Measurements from ENCODE around the gene FTO. TPM values are rescaled to one million over a fixed set of nuclear protein-coding genes. Genes with fewer than 3 reads are reported as not detected.
A peak's percentile ranks its signal among the peaks of the same experiment; 100 is the strongest.

FTO gene
- total and polyA plus RNA-seq, 2 of the 13 experiments (the other 11 are each of a cell fraction or from before 2014, with no cell fraction given): 41.6 to 55.8 TPM

- TF ChIP-seq MBD4 (IDR thresholded peaks at IDR 0.05; ENCODE audit: borderline replicate concordance, low read length): no peak
- no peak for TF ChIP-seq CHCHD3 (CRISPR knock-in tag; IDR thresholded peaks at IDR 0.05)
- TF ChIP-seq ZNF234 (CRISPR knock-in tag; conservative IDR thresholded peaks at IDR 0.05): no peak
- no peak for TF ChIP-seq ZNF772 (CRISPR knock-in tag; IDR thresholded peaks at IDR 0.05)
- TF ChIP-seq, protein P1, sequence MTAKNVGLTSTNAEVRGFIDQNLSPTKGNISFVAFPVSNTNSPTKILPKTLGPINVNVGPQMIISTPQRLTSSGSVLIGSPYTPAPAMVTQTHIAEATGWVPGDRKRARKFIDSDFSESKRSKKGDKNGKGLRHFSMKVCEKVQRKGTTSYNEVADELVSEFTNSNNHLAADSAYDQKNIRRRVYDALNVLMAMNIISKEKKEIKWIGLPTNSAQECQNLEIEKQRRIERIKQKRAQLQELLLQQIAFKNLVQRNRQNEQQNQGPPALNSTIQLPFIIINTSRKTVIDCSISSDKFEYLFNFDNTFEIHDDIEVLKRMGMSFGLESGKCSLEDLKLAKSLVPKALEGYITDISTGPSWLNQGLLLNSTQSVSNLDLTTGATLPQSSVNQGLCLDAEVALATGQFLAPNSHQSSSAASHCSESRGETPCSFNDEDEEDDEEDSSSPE (CRISPR knock-in tag; IDR thresholded peaks at IDR 0.05): peak; percentile 54; the same call in 1 of the 2 replicates
- TF ChIP-seq, protein P2, sequence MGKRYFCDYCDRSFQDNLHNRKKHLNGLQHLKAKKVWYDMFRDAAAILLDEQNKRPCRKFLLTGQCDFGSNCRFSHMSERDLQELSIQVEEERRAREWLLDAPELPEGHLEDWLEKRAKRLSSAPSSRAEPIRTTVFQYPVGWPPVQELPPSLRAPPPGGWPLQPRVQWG (CRISPR knock-in tag; IDR thresholded peaks at IDR 0.05; ENCODE audit: borderline replicate concordance, low read depth): no peak
- TF ChIP-seq, protein P3, sequence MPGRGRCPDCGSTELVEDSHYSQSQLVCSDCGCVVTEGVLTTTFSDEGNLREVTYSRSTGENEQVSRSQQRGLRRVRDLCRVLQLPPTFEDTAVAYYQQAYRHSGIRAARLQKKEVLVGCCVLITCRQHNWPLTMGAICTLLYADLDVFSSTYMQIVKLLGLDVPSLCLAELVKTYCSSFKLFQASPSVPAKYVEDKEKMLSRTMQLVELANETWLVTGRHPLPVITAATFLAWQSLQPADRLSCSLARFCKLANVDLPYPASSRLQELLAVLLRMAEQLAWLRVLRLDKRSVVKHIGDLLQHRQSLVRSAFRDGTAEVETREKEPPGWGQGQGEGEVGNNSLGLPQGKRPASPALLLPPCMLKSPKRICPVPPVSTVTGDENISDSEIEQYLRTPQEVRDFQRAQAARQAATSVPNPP (CRISPR knock-in tag; IDR thresholded peaks at IDR 0.05): no peak
- no peak for TF ChIP-seq ZNF337 (CRISPR knock-in tag; IDR thresholded peaks at IDR 0.05; ENCODE audit: borderline replicate concordance, low read depth)
- TF ChIP-seq, protein P4, sequence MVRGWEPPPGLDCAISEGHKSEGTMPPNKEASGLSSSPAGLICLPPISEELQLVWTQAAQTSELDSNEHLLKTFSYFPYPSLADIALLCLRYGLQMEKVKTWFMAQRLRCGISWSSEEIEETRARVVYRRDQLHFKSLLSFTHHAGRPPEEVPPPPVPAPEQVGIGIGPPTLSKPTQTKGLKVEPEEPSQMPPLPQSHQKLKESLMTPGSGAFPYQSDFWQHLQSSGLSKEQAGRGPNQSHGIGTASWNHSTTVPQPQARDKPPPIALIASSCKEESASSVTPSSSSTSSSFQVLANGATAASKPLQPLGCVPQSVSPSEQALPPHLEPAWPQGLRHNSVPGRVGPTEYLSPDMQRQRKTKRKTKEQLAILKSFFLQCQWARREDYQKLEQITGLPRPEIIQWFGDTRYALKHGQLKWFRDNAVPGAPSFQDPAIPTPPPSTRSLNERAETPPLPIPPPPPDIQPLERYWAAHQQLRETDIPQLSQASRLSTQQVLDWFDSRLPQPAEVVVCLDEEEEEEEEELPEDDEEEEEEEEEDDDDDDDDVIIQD (CRISPR knock-in tag; IDR thresholded peaks at IDR 0.05; ENCODE audit: low read depth): no peak
- TF ChIP-seq ZKSCAN1 (IDR thresholded peaks at IDR 0.05; ENCODE audit: low read length): no peak
- TF ChIP-seq CSRNP1 (CRISPR knock-in tag; IDR thresholded peaks at IDR 0.05): no peak
- no peak for TF ChIP-seq ZSCAN21 (CRISPR knock-in tag; IDR thresholded peaks at IDR 0.05; ENCODE audit: borderline replicate concordance)
- no peak for TF ChIP-seq XBP1 (CRISPR knock-in tag; IDR thresholded peaks at IDR 0.05)
- peak; percentile 94 for TF ChIP-seq SALL1 (CRISPR knock-in tag; IDR thresholded peaks at IDR 0.05)
- TF ChIP-seq, protein P5, sequence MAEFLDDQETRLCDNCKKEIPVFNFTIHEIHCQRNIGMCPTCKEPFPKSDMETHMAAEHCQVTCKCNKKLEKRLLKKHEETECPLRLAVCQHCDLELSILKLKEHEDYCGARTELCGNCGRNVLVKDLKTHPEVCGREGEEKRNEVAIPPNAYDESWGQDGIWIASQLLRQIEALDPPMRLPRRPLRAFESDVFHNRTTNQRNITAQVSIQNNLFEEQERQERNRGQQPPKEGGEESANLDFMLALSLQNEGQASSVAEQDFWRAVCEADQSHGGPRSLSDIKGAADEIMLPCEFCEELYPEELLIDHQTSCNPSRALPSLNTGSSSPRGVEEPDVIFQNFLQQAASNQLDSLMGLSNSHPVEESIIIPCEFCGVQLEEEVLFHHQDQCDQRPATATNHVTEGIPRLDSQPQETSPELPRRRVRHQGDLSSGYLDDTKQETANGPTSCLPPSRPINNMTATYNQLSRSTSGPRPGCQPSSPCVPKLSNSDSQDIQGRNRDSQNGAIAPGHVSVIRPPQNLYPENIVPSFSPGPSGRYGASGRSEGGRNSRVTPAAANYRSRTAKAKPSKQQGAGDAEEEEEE (CRISPR knock-in tag; IDR thresholded peaks at IDR 0.05; ENCODE audit: borderline replicate concordance): 0 out of 2 replicates have a peak, but pooled peaks have one; percentile 28
- TF ChIP-seq IRX3 (CRISPR knock-in tag; IDR thresholded peaks at IDR 0.05; ENCODE audit: borderline replicate concordance, low read depth): no peak
- TF ChIP-seq ZBTB43 (CRISPR knock-in tag; conservative IDR thresholded peaks at IDR 0.05): no peak
- TF ChIP-seq ARNT2 (CRISPR knock-in tag; IDR thresholded peaks at IDR 0.05; ENCODE audit: low read depth): no peak; the same call in 1 of the 2 replicates
- TF ChIP-seq, protein P6, sequence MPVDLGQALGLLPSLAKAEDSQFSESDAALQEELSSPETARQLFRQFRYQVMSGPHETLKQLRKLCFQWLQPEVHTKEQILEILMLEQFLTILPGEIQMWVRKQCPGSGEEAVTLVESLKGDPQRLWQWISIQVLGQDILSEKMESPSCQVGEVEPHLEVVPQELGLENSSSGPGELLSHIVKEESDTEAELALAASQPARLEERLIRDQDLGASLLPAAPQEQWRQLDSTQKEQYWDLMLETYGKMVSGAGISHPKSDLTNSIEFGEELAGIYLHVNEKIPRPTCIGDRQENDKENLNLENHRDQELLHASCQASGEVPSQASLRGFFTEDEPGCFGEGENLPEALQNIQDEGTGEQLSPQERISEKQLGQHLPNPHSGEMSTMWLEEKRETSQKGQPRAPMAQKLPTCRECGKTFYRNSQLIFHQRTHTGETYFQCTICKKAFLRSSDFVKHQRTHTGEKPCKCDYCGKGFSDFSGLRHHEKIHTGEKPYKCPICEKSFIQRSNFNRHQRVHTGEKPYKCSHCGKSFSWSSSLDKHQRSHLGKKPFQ (CRISPR knock-in tag; IDR thresholded peaks at IDR 0.05; ENCODE audit: insufficient replicate concordance): no peak
These were observed 471.2 kb downstream of the FTO start (continued) for GRCh38 chr16:54175169-54175551.
